Measurements from ENCODE around the gene GLYR1.
A peak's percentile ranks its signal among the peaks of the same experiment; 100 is the strongest.

The GLYR1 gene

DNA sequence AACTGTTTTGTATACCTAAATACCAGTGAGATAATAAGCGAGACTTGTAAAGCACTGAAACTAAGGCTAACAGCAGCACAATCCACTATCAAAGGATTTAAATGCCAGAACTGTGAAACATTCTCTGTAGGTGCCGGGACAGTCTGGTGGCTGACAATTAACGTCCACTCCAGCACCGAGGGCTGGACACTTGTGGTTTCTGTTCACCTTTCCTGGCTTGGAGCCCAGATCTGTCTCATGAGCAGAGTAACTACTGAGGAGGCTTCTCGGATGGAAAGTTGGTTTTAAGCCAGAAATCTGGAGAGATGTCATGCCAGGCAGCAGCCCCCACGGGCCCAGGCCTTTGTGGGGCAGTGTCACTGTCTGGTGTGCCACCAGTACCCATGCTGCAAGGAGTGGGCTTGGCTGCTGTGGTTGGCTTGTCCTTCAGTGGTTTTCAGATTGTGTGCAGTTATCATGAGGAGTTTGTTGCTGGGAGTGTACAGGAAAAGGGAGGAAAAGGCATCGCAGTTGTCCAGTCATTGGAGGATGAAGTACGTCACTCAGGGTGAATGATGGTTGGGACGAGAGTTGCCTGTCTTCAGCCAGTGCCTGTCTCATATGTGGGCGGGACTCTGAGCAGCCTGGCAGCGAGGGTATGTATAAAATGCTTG lies 35.7 kb upstream of the GLYR1 start:
- TF ChIP-seq, protein P1, sequence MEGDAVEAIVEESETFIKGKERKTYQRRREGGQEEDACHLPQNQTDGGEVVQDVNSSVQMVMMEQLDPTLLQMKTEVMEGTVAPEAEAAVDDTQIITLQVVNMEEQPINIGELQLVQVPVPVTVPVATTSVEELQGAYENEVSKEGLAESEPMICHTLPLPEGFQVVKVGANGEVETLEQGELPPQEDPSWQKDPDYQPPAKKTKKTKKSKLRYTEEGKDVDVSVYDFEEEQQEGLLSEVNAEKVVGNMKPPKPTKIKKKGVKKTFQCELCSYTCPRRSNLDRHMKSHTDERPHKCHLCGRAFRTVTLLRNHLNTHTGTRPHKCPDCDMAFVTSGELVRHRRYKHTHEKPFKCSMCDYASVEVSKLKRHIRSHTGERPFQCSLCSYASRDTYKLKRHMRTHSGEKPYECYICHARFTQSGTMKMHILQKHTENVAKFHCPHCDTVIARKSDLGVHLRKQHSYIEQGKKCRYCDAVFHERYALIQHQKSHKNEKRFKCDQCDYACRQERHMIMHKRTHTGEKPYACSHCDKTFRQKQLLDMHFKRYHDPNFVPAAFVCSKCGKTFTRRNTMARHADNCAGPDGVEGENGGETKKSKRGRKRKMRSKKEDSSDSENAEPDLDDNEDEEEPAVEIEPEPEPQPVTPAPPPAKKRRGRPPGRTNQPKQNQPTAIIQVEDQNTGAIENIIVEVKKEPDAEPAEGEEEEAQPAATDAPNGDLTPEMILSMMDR (IDR thresholded peaks at IDR 0.05): no peak
- Histone ChIP-seq H3K27me3 (no peaks in the 10 kb centered on the region), H3K36me3 (peaks cover 87 to 100% (median 95%) of the 10 kb centered on the region in 3 donors), H3K4me3 (no peak overlapping the region), H3K9me3 (no peaks in the 10 kb centered on the region), H3K27ac (no peak overlapping the region), H3K4me1 (peaks cover 0 to 3% (median 0%) of the 10 kb centered on the region in 4 donors)
- DNase-seq: no peak
- intact Hi-C loops (cut with DNase I; ENCODE audit: low total_unique reads): no loop called here

DNA sequence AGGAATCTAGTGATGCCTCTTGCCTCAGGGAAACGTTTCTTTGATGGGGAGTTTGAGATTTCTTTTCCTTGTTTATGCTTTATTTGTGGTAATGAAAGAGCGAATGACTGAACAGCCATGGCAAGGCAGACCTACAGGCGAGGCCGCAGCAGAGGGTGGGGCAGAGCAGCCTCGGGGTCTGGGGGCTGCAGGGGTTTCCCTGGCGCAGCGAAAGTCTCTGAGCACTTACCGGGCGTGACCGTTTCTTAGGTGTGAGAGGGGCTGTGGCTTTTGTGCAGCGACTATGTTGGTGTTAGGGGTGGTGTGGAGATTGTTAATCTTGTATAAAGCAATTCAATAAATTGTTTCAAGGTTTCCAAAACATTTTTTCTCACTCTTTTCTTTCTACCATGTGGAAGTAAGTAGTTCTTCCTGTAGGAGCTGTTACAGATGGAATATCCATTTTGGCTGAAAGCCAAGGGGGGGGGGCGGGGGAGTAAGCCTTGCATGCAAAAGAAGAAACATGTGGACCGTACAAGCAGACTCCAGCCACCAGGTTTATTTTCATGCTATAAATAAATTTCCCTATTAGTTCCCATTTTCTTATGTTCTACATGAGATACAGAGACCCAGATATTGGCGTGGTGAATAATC lies 35.0 kb upstream of the GLYR1 start:
- DNase-seq: no peak
- Histone ChIP-seq H3K4me1 (peaks cover 0 to 3% (median 0%) of the 10 kb centered on the region in 4 donors), H3K9me3 (no peaks in the 10 kb centered on the region), H3K27ac (no peak overlapping the region), H3K27me3 (no peaks in the 10 kb centered on the region), H3K36me3 (peaks cover 91 to 100% (median 95%) of the 10 kb centered on the region in 3 donors), H3K4me3 (no peak overlapping the region)
- TF ChIP-seq, protein P1 (IDR thresholded peaks at IDR 0.05): no peak
- intact Hi-C loops (cut with DNase I; ENCODE audit: low total_unique reads): no loop called here

DNA sequence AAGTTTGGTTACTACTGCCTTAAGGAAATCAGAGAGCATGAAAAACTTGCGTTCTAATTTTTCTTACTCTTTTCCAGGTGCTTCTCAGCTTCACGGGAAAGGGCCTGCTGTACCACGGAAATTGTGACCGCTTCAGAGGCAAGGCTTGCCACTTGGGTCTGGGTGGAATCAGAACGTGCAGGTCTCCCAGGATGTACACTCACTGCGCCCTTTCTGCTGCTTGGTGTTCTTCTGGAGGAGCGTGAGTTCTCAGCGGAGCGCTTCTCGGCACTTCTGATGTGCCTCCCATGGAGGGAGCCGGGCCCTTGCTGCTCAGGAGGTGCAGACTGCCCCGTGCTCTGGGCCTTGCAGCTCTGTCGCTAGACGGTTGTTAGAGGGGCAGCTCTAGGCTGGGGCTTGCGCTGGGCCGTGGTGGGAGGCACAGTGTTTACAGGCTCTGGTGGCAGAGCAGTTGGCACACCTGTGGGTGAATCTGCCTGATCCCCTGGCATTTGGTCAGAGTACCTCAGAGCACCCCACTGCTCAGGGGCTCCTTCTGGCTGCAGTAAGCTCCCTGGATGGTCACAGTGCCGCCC lies 33.0 kb upstream of the GLYR1 start:
- peaks cover 85 to 100% (median 95%) of the 10 kb centered on the region in 3 donors for H3K36me3 ChIP-seq

DNA sequence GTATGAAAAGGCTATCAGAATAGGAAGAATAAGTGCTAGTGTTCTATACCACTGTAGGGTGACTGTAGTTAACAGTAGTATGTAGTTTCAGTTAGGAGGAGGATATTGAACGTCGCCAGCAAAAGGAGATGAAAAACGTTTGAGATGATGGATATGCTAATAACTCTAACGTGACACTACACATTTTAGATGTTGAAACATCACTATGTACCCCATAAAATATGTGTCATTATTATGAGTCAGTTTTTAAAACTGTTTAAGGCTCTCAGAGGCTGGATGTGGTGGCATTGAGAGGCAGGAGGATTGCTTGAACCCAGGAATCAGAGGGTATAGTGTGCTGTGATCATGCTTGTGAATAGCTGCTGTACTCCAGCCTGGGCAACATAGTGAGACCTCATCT lies 32.0 kb upstream of the GLYR1 start:
- intact Hi-C loops (cut with DNase I; ENCODE audit: low total_unique reads): no loop called here

More for the DNA sequence above, 33.0 kb upstream of the GLYR1 start:
- Histone ChIP-seq H3K4me3 (no peak overlapping the region), H3K4me1 (peaks cover 0 to 3% (median 0%) of the 10 kb centered on the region in 4 donors), H3K27me3 (no peaks in the 10 kb centered on the region), H3K27ac (no peak overlapping the region), H3K9me3 (no peaks in the 10 kb centered on the region)
- intact Hi-C loops (cut with DNase I; ENCODE audit: low total_unique reads): no loop called here
- peak in 1 of 2 donors; percentile 56 for DNase-seq
- TF ChIP-seq, protein P1 (IDR thresholded peaks at IDR 0.05): no peak

DNA sequence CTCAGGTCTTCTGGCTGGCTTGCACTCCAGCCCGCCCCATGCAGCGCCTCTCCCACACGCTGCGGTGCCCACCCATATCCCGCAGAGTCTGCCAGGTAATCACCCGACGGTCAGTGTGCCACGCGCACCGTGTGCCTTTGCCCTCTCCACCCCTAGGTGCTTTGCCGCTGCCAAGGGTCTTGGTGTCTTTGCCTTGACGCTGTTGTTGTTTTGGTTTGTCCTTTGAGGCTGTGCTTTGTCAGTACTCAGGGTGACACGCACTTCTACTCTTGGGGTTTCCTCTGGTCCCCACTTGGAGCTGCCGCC lies 30.2 kb upstream of the GLYR1 start:
- DNase-seq: no peak
- TF ChIP-seq, protein P1 (IDR thresholded peaks at IDR 0.05): no peak
- no peaks in the 10 kb centered on the region for H3K27me3 ChIP-seq
- no peak overlapping the region for H3K4me3 ChIP-seq
- peaks cover 87 to 100% (median 97%) of the 10 kb centered on the region in 3 donors for H3K36me3 ChIP-seq
- intact Hi-C loops (cut with DNase I; ENCODE audit: low total_unique reads): no loop called here
- no peak overlapping the region for H3K27ac ChIP-seq
- H3K4me1 ChIP-seq: no peaks in the 10 kb centered on the region
- no peaks in the 10 kb centered on the region for H3K9me3 ChIP-seq

More for the DNA sequence above, 32.0 kb upstream of the GLYR1 start:
- Histone ChIP-seq H3K27me3 (no peaks in the 10 kb centered on the region), H3K9me3 (no peaks in the 10 kb centered on the region), H3K36me3 (peaks cover 85 to 100% (median 95%) of the 10 kb centered on the region in 3 donors), H3K27ac (no peak overlapping the region), H3K4me1 (peaks cover 0 to 3% (median 0%) of the 10 kb centered on the region in 4 donors), H3K4me3 (no peak overlapping the region)
- TF ChIP-seq, protein P1 (IDR thresholded peaks at IDR 0.05): no peak
- DNase-seq: no peak
